ENCODE measurements around the gene KIAA1191. TPM values are rescaled to one million over a fixed set of nuclear protein-coding genes. Genes with fewer than 3 reads are reported as not detected.

KIAA1191 gene
- total RNA-seq, 1 experiment from 2014 or later: 99.0 TPM

GRCh38 chr5:176396330-176396729, 34.8 kb upstream of the KIAA1191 start:
- CTCF ChIA-PET: no interaction called here
- H3K4me2 ChIP-seq (ENCODE audit: low read length): no peak overlapping the region
- TF ChIP-seq EZH2 (IDR thresholded peaks at IDR 0.05) (no peak), EGR1 (IDR thresholded peaks at IDR 0.05; ENCODE audit: low read depth) (no peak), FOSL1 (IDR thresholded peaks at IDR 0.05; ENCODE audit: low read depth) (no peak), RAD21 (IDR thresholded peaks at IDR 0.05; ENCODE audit: low read depth) (no peak), SP1 (IDR thresholded peaks at IDR 0.05; ENCODE audit: low read depth) (no peak), SRF (IDR thresholded peaks at IDR 0.05; ENCODE audit: low read depth) (no peak), EZH2phosphoT487 (IDR thresholded peaks at IDR 0.05; ENCODE audit: borderline replicate concordance) (no peak), CEBPB (IDR thresholded peaks at IDR 0.05; ENCODE audit: low read depth) (no peak), REST (IDR thresholded peaks at IDR 0.05; ENCODE audit: low read depth) (no peak), POLR2A (IDR thresholded peaks at IDR 0.05; ENCODE audit: borderline replicate concordance, extremely low read depth, insufficient read depth, insufficient read length) (no peak), JUND (IDR thresholded peaks at IDR 0.05) (no peak), CTCF (IDR thresholded peaks at IDR 0.05 in 2 of 3, conservative IDR thresholded peaks at IDR 0.05 in 1 of 3; ENCODE audit: borderline replicate concordance in 1 of 3, insufficient read depth in 1 of 3, low read depth in 2 of 3, low read length in 2 of 3) (no peak), ATF3 (IDR thresholded peaks at IDR 0.05) (no peak), SIN3A (IDR thresholded peaks at IDR 0.05; ENCODE audit: low read depth) (no peak), YY1 (IDR thresholded peaks at IDR 0.05; ENCODE audit: extremely low read depth, insufficient replicate concordance, low read depth, low read length) (no peak), MAX (IDR thresholded peaks at IDR 0.05) (no peak), ELF1 (IDR thresholded peaks at IDR 0.05; ENCODE audit: borderline replicate concordance, low read depth) (no peak)
- H3K27me3 ChIP-seq (ENCODE audit: insufficient read depth, low read length): no peaks in the 10 kb centered on the region
- H4K20me1 ChIP-seq (ENCODE audit: insufficient read depth): no peaks in the 10 kb centered on the region
- no peak for DNase-seq (ENCODE audit: low read depth, low spot score)
- H3K4me3 ChIP-seq (replicated peaks in 1 of 2; ENCODE audit: low read depth in 1 of 2, low read length in 2 of 2): no peak overlapping the region
- intact Hi-C loops (cut with micrococcal nuclease): no loop called here
- H3K27ac ChIP-seq (ENCODE audit: low read depth, low read length): no peak overlapping the region
- H3K9ac ChIP-seq (ENCODE audit: low read length): no peak overlapping the region
- POLR2A ChIA-PET: no interaction called here
- ATAC-seq: no peak
- BruUV-seq (replicated peaks): no TSS peak
- H3K79me2 ChIP-seq (ENCODE audit: insufficient read depth, low read length): no peaks in the 10 kb centered on the region; the same call in none of the 2 replicates
- RAD21 ChIA-PET (ENCODE audit: low non-redundant PET in 1 of 2, low total read pairs in 2 of 2, uncharacterized antibody in 2 of 2, unreplicated experiment in 2 of 2): no interaction called here
- peaks cover 2% of the 10 kb centered on the region in 2 experiments; a peak in 1 of 4 replicates for H3K36me3 ChIP-seq (ENCODE audit: control insufficient read depth in 1 of 2, insufficient read depth in 2 of 2, low read length in 2 of 2)
- no peak overlapping the region for H2AFZ ChIP-seq (ENCODE audit: low read depth, low read length, poor library complexity, severe bottlenecking)
- no peaks in the 10 kb centered on the region for H3K9me2 ChIP-seq (ENCODE audit: insufficient read depth)
- peaks cover 13 to 15% of the 10 kb centered on the region in 2 experiments for H3K4me1 ChIP-seq (ENCODE audit: control insufficient read depth in 1 of 2, insufficient read depth in 2 of 2, low read length in 2 of 2)
- no peaks in the 10 kb centered on the region for H3K9me3 ChIP-seq (ENCODE audit: control insufficient read depth in 1 of 2, insufficient read depth in 1 of 2, low read depth in 1 of 2, low read length in 2 of 2)
